Gastrocnemius medialis (tissue), 4 donors: ENCODE measurements around the gene GINS2.

Source experiments
- CTCF ChIP-seq, 5 experiments: fragments of 450-650 bp in 3 of 5; fragments of 200-600 bp in 2 of 5; sonication (generic) in 2 of 5; IDR thresholded peaks in 4 of 5; conservative IDR thresholded peaks in 1 of 5; 1 replicate in 4 of 5; 2 replicates in 1 of 5; pipeline ENCODE4 v1.5.1; 2016 to 2019; ENCODE audit warnings: antibody characterized with exemption in 5 of 5, mild to moderate bottlenecking in 3 of 5, moderate library complexity in 3 of 5
- POLR2A ChIP-seq, 2 donors: fragments of 450-650 bp; IDR thresholded peaks; one replicate each; pipeline ENCODE4 v1.6.1; 2017; ENCODE audit warnings: antibody characterized with exemption in 2 of 2, mild to moderate bottlenecking in 2 of 2, moderate library complexity in 2 of 2

DNA sequence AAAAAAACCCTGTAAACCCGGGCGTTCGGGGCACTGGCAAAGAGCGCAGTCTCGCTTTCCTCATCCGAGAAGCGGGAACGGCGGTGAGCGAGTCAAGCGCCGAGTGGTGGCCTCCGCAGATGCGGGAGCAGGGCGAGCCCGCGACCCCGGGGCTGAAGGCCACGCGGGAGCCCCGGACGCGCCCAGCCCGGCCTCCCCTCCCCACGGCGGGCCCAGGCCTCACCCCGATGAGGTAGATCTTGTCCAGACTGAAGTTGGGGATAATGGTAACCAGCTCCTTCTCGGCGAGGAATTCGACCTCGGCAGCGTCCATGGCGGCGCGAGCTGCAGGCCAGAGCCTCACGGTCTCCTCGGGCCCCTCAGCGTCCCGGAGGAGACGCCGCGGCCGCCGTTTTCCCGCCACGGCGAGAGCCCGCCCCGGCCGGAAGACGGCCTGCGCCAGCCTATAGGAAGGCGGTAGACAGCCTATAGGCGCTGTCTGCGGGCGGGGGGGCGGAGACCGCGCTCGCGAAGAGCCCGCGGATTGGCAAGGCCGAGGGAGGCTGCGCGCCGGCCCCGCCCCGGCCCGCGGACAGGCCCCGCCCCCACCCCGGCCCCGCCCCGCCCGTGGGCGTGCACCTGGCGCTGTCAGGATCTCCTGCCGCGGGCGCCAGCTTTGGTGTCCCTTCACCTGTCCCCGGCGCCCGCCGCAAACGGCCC, at the start of gene GINS2:
- TF ChIP-seq CTCF (IDR thresholded peaks at IDR 0.05 in 4 of 5, conservative IDR thresholded peaks at IDR 0.05 in 1 of 5) (no peak), POLR2A (IDR thresholded peaks at IDR 0.05) (no peak)
